Gastrocnemius medialis (tissue), 4 donors: ENCODE measurements around the gene CDC25B.
"Not testable (repeated sequence)": the region's sequence is repeated elsewhere in the genome, so short reads cannot be mapped to it uniquely, and the experiment has no call there.

Source experiments
- POLR2A ChIP-seq, 2 donors: fragments of 450-650 bp; IDR thresholded peaks; one replicate each; pipeline ENCODE4 v1.6.1; 2017; ENCODE audit warnings: antibody characterized with exemption in 2 of 2, mild to moderate bottlenecking in 2 of 2, moderate library complexity in 2 of 2
- TF ChIP-seq, protein P1 (sequence below), 5 experiments: fragments of 450-650 bp in 3 of 5; fragments of 200-600 bp in 2 of 5; sonication (generic) in 2 of 5; IDR thresholded peaks in 4 of 5; conservative IDR thresholded peaks in 1 of 5; 1 replicate in 4 of 5; 2 replicates in 1 of 5; pipeline ENCODE4 v1.5.1; 2016 to 2019; ENCODE audit warnings: antibody characterized with exemption in 5 of 5, mild to moderate bottlenecking in 3 of 5, moderate library complexity in 3 of 5

DNA sequence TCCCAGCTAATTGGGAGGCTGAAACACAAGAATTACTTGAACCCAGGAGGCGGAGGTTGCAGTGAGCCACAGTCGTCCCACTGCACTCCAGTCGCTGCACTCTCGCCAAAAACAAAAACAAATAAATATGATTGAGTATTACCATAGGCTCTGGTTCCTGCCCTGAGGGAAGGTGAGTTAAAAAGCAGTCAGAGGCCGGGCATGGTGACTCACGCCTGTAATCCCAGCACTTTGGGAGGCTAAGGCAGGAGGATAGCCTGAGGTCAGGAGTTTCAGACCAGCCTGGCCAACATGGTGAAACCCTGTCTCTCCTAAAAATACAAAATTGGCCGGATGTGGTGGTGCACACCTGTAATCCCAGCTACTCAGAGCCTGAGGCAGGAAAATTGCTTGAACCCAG, 44.1 kb downstream of the CDC25B start:
- TF ChIP-seq, protein P1, sequence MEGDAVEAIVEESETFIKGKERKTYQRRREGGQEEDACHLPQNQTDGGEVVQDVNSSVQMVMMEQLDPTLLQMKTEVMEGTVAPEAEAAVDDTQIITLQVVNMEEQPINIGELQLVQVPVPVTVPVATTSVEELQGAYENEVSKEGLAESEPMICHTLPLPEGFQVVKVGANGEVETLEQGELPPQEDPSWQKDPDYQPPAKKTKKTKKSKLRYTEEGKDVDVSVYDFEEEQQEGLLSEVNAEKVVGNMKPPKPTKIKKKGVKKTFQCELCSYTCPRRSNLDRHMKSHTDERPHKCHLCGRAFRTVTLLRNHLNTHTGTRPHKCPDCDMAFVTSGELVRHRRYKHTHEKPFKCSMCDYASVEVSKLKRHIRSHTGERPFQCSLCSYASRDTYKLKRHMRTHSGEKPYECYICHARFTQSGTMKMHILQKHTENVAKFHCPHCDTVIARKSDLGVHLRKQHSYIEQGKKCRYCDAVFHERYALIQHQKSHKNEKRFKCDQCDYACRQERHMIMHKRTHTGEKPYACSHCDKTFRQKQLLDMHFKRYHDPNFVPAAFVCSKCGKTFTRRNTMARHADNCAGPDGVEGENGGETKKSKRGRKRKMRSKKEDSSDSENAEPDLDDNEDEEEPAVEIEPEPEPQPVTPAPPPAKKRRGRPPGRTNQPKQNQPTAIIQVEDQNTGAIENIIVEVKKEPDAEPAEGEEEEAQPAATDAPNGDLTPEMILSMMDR (IDR thresholded peaks at IDR 0.05 in 4 of 5, conservative IDR thresholded peaks at IDR 0.05 in 1 of 5) = not testable (repeated sequence)
- not testable (repeated sequence) for TF ChIP-seq POLR2A (IDR thresholded peaks at IDR 0.05)
